Activated CD8-positive, alpha-beta T cell treated with anti-CD3 and anti-CD28 coated beads for 36 hours (primary cell): ENCODE results near the gene BAAT. TPM values are rescaled to one million over a fixed set of nuclear protein-coding genes. Genes with fewer than 3 reads are reported as not detected.

ENCODE experiments used
- ATAC-seq: fragments of 200-7000 bp; cut with Tn5 transposase; one replicate; pipeline ENCODE4 v1.10.0; 2021; ENCODE audit warnings: mild to moderate bottlenecking, moderate library complexity
- CTCF ChIA-PET: fragments of 350-600 bp; sonication (Branson Sonifier 250); formaldehyde crosslinking; loops from one replicate; lab custom pipeline; 2021; ENCODE audit warnings: antibody characterized with exemption; lab: Charles Lee
- POLR2A ChIA-PET: fragments of 350-600 bp; sonication (Branson Sonifier 250); formaldehyde crosslinking; loops from one replicate; lab custom pipeline; 2021; ENCODE audit warnings: antibody characterized with exemption; lab: Charles Lee
- DNase-seq: peaks from one replicate; pipeline ENCODE4 v3.0.0-alpha.2; 2020
- H3K27ac Mint-ChIP-seq: one replicate; pipeline ENCODE4 v1.8.0; 2021; ENCODE audit warnings: mild to moderate bottlenecking, mixed read lengths
- H3K27me3 Mint-ChIP-seq: one replicate; pipeline ENCODE4 v1.8.0; 2021; ENCODE audit warnings: mixed read lengths
- H3K36me3 Mint-ChIP-seq: one replicate; pipeline ENCODE4 v1.8.0; 2021; ENCODE audit warnings: low read depth, mixed read lengths
- H3K4me1 Mint-ChIP-seq: one replicate; pipeline ENCODE4 v1.8.0; 2021; ENCODE audit warnings: low read depth, mixed read lengths
- H3K4me3 Mint-ChIP-seq: one replicate; pipeline ENCODE4 v1.8.0; 2021; ENCODE audit warnings: mild to moderate bottlenecking, moderate library complexity, mixed read lengths
- H3K9me3 Mint-ChIP-seq: one replicate; pipeline ENCODE4 v1.8.0; 2021; ENCODE audit warnings: mixed read lengths
- CTCF ChIP-seq: fragments of 200-600 bp; IDR thresholded peaks from one replicate; pipeline ENCODE4 v1.8.0; 2022; ENCODE audit warnings: antibody characterized with exemption, mild to moderate bottlenecking
- intact Hi-C: fragments of 100-400 bp; cut with micrococcal nuclease; formaldehyde crosslinking; loops from one replicate; pipeline ENCODE4 v1.10.0; 2022
- total RNA-seq, 2 experiments: library from RNA; stranded (reverse); gene quantifications; one replicate each; pipeline ENCODE4 v1.2.3, GENCODE V29; 2021

BAAT gene
- total RNA-seq, 2 experiments from 2014 or later, result not detected

DNA sequence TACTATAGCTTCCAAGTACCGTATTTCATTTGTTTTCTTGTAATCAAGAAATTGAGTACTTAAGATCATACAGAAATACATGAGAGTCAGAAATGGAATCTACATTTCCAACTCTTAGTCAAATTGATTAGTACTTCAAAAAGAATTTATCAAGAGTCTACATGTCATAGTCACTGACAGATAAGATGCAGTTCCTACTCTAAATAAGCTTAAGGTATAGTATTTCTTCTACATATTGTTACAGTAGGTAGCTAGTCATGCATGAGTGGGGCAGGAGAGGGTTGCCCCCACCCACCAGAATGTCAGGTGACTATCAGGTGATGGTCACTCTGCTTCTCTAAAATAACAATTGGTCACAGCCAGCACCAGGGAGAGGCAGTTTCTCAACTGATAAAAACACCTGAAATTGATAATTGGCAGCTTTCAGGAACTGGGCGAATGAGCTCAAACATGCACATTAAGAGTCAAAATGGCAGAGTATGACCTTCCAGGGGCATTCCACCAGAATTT is 2.9 kb downstream of the BAAT start:
- H3K4me3 Mint-ChIP-seq, result no peak overlapping the region
- no peak for TF ChIP-seq CTCF
- peaks cover 18% of the 10 kb centered on the region for H3K36me3 Mint-ChIP-seq
- ChIA-PET CTCF (interaction anchor here (1.0 kb wide), 1 partner anchor 8 kb away, joined by 3 read pairs; no protein-coding TSS in a partner anchor), POLR2A (interaction anchor here (1.1 kb wide), 1 partner anchor 16 kb away, joined by 5 read pairs; no protein-coding TSS in a partner anchor)
- intact Hi-C loops, result no loop called here
- H3K27me3 Mint-ChIP-seq, result peaks cover 4% of the 10 kb centered on the region
- H3K27ac Mint-ChIP-seq, result no peak overlapping the region
- peaks cover 12% of the 10 kb centered on the region for H3K9me3 Mint-ChIP-seq
- ATAC-seq (no peak), DNase-seq (no peak)
- no peaks in the 10 kb centered on the region for H3K4me1 Mint-ChIP-seq

DNA sequence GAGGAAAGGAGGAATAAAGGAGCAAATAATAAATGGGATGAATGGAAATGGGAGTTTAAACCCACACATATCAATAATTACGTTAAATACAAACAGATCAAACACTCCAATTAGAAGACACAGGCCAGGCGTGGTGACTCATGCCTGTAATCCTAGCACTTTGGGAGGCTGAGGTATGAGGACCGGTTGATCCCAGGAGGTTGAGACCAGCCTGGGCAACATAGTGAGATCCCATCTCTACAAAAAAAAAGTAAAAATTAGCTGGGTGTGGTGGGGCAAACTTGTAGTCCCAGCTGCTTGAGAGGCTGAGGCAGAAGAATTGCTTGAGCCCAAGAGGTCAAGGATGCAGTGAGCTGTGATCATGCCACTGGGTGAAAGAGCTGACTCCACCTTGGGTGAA is 3.7 kb downstream of the BAAT start:
- peaks cover 6% of the 10 kb centered on the region for H3K27me3 Mint-ChIP-seq
- DNase-seq (no peak), ATAC-seq (no peak)
- no peaks in the 10 kb centered on the region for H3K4me1 Mint-ChIP-seq
- H3K36me3 Mint-ChIP-seq, result peaks cover 17% of the 10 kb centered on the region
- H3K4me3 Mint-ChIP-seq, result no peak overlapping the region
- CTCF ChIA-PET, result interaction anchor here (1.5 kb wide), 1 partner anchor 10 kb away, joined by 3 read pairs; no protein-coding TSS in a partner anchor
- no peak overlapping the region for H3K27ac Mint-ChIP-seq
- POLR2A ChIA-PET, result interaction anchor here (1.1 kb wide), 1 partner anchor 17 kb away, joined by 5 read pairs; no protein-coding TSS in a partner anchor
- peaks cover 12% of the 10 kb centered on the region for H3K9me3 Mint-ChIP-seq
- no peak for TF ChIP-seq CTCF
- intact Hi-C loops, result no loop called here

DNA sequence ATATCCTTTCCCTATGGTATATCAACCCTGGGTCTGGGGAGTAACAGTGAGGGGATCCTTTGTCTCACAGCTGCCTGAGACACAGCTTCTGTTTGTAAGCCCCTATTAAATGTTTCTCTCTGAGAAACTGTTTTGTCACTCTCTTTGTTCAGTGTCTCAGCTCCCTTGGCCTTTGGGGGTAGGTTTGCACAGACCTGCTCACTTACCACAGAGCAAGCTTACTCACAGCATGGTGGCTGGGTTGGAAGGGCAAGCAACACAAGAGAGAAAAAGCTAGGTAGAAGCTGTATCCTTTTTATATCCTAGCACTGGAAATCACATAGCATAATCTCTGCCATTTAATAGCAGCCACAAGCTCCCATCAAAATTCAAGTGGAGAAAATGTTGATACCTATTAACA is 4.5 kb downstream of the BAAT start:
- ChIA-PET POLR2A (no interaction called here), CTCF (interaction anchor here (1.4 to 1.5 kb wide), 2 partner anchors 10 to 12 kb away, joined by 3 read pairs; no protein-coding TSS in a partner anchor)
- Mint-ChIP-seq H3K27me3 (peaks cover 11% of the 10 kb centered on the region), H3K36me3 (peaks cover 11% of the 10 kb centered on the region), H3K27ac (no peak overlapping the region), H3K9me3 (peaks cover 8% of the 10 kb centered on the region), H3K4me3 (no peak overlapping the region), H3K4me1 (no peaks in the 10 kb centered on the region)
- TF ChIP-seq CTCF, result no peak
- no peak for ATAC-seq
- intact Hi-C loops, result no loop called here
- DNase-seq, result no peak

- Mint-ChIP-seq H3K4me1 (no peaks in the 10 kb centered on the region), H3K27ac (no peak overlapping the region), H3K4me3 (no peak overlapping the region), H3K9me3 (peaks cover 2% of the 10 kb centered on the region), H3K27me3 (peaks cover 19% of the 10 kb centered on the region), H3K36me3 (no peaks in the 10 kb centered on the region)
- intact Hi-C loops, result no loop called here
- ATAC-seq, result no peak
- CTCF ChIA-PET, result interaction anchor here (1.6 to 1.7 kb wide), 2 partner anchors 12 to 13 kb away, joined by 3 to 4 read pairs; no protein-coding TSS in a partner anchor
- DNase-seq, result no peak
- TF ChIP-seq CTCF, result no peak
- POLR2A ChIA-PET, result no interaction called here
Measured at GRCh38 chr9:101376111-101376848, 8.5 kb downstream of the BAAT start.

- H3K27me3 Mint-ChIP-seq, result peaks cover 19% of the 10 kb centered on the region
- TF ChIP-seq CTCF, result no peak
Measured at GRCh38 chr9:101375546-101375945, 9.3 kb downstream of the BAAT start.

More at GRCh38 chr9:101375546-101375945, 9.3 kb downstream of the BAAT start:
- H3K4me3 Mint-ChIP-seq, result no peak overlapping the region
- peaks cover 2% of the 10 kb centered on the region for H3K9me3 Mint-ChIP-seq
- ChIA-PET CTCF (interaction anchor here (1.6 kb wide), 1 partner anchor 14 kb away, joined by 3 read pairs; no protein-coding TSS in a partner anchor), POLR2A (no interaction called here)
- ATAC-seq (no peak), DNase-seq (no peak)
- intact Hi-C loops, result no loop called here
- H3K4me1 Mint-ChIP-seq, result no peaks in the 10 kb centered on the region
- no peaks in the 10 kb centered on the region for H3K36me3 Mint-ChIP-seq
- no peak overlapping the region for H3K27ac Mint-ChIP-seq
